HG02973 (cell line): ENCODE results near the gene HTR3C.

ENCODE experiments used
- ATAC-seq: cut with Tn5 transposase; IDR thresholded peaks from one replicate; pipeline ENCODE4 v1.9.1; 2021; ENCODE audit warnings: moderate library complexity; ENCODE audit not compliant: unreplicated experiment

HTR3C gene

GRCh38 chr3:184082465-184082864 is 29.6 kb downstream of the HTR3C start:
- no peak for ATAC-seq

- ATAC-seq: no peak
Measured at GRCh38 chr3:184085389-184085852, 32.6 kb downstream of the HTR3C start.

- no peak for ATAC-seq
Measured at GRCh38 chr3:184092199-184092598, 39.4 kb downstream of the HTR3C start.

GRCh38 chr3:184096811-184097383 is 44.0 kb downstream of the HTR3C start, which contains the start of gene HTR3E:
Gene HTR3E (plus strand): TSS chr3:184097064. CDS start chr3:184097530, 466 bp downstream.
- no peak for ATAC-seq

- no peak for ATAC-seq
Measured at GRCh38 chr3:184097556-184097955, 44.7 kb downstream of the HTR3C start.

GRCh38 chr3:184099806-184100686 is 47.2 kb downstream of the HTR3C start:
- ATAC-seq: no peak
